Kidney (tissue), 14 donors: Measurements from ENCODE around the gene CHAD. TPM values are rescaled to one million over a fixed set of nuclear protein-coding genes. Genes with fewer than 3 reads are reported as not detected.

Source experiments
- DNase-seq, 5 donors: peaks; one replicate each; pipeline ENCODE4 v3.0.0-alpha.2; 2013 to 2020
- FAIRE-seq: peaks from 2 replicates; lab custom pipeline; 2012; peaks lifted over from hg19 to GRCh38; lab: Jason Lieb, UNC
- H3K27ac ChIP-seq, 2 donors: one replicate each; pipeline ENCODE4 v1.7.0; 2013; ENCODE audit warnings: low read depth in 2 of 2, low read length in 2 of 2, inconsistent platforms in 1 of 2
- H3K27me3 ChIP-seq: one replicate; pipeline ENCODE4 v1.7.1; 2013; ENCODE audit warnings: low read length, inconsistent platforms; ENCODE audit not compliant: control insufficient read depth, insufficient read depth
- H3K36me3 ChIP-seq, 3 donors: one replicate each; pipeline versions ENCODE4 v1.7.0 to v1.7.1; 2013; ENCODE audit warnings: low read length in 3 of 3, control low read depth in 1 of 3, inconsistent platforms in 1 of 3; ENCODE audit not compliant: insufficient read depth in 3 of 3, control insufficient read depth in 2 of 3
- H3K4me1 ChIP-seq, 3 donors: one replicate each; pipeline versions ENCODE4 v1.7.0 to v1.7.1; 2013; ENCODE audit warnings: low read length in 3 of 3, inconsistent platforms in 1 of 3, low read depth in 1 of 3; ENCODE audit not compliant: control insufficient read depth in 2 of 3, insufficient read depth in 2 of 3
- H3K4me3 ChIP-seq, 3 donors: one replicate each; pipeline versions ENCODE4 v1.7.0 to v1.8.1; 2013; ENCODE audit warnings: low read length in 3 of 3, control low read depth in 1 of 3, inconsistent platforms in 1 of 3
- H3K9ac ChIP-seq, 3 donors: one replicate each; pipeline versions ENCODE4 v1.7.0 to v1.7.1; 2013; ENCODE audit warnings: low read length in 3 of 3, control low read depth in 1 of 3, inconsistent platforms in 1 of 3
- H3K9me3 ChIP-seq, 3 donors: one replicate each; pipeline versions ENCODE4 v1.7.0 to v1.7.1; 2013; ENCODE audit warnings: low read length in 3 of 3, control low read depth in 1 of 3, inconsistent platforms in 1 of 3; ENCODE audit not compliant: control insufficient read depth in 2 of 3, insufficient read depth in 1 of 3
- intact Hi-C: fragments of 100-400 bp; cut with DNase I; formaldehyde crosslinking; loops from one replicate; pipeline ENCODE4 v1.11.1; 2022
- polyA plus RNA-seq: library from polyadenylated mRNA; stranded (reverse); fragments of 350-450 nt; fragmentation: Illumina TruSeq; extraction: RNeasy Lipid Tissue Mini Kit (QIAGEN cat#74804); gene quantifications from one replicate; pipeline ENCODE4 v1.2.3, GENCODE V29; 2014; ENCODE audit warnings: low read depth, low replicate concordance; ENCODE audit not compliant: insufficient read depth
- total RNA-seq: library from RNA; stranded (reverse); fragmentation: NEBNext Ultra II Directional; extraction: Animal tissue kit (Norgen Biotek cat#: 25700); gene quantifications from one replicate; pipeline ENCODE4 v1.2.1, GENCODE V29; 2021
- TF ChIP-seq, protein P1 (sequence below): IDR thresholded peaks from 3 replicates; pipeline ENCODE4 v1.5.1; 2012; ENCODE audit warnings: mild to moderate bottlenecking, moderate library complexity, borderline replicate concordance; ENCODE audit not compliant: insufficient read depth; ENCODE audit errors: extremely low read depth
- donor health status: control.
- donor health status: control.
- donor health status: control.
- donor health status: control.
- donor health status: control.
- donor health status: DM: yes; HTN: yes; CAD: no.
- donor health status: Normal renal cell carcinoma (clear cell type).

CHAD gene
- total and polyA plus RNA-seq, 2 donors from 2014 or later = 0.22 to 0.43 TPM

DNA sequence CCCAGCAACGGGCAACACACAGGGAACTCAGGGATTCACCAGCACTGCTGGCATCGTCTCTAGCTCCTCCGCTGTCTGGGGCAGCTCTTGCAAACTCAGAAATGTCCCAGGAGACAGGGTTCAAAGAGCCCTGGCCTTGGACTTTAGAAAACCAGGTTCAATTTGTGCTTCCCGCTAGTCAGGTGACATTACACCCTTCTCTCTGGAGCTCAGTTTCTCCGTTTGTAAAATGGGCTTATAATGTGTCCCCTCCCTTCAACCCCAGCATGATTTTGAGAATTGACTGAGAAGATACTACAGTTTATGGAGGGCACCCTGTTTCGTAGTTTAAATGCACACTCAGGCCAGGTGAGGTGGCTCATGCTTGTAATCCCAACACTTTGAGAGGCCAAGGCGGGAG is 37.6 kb upstream of the CHAD start:
- no peak for FAIRE-seq

DNA sequence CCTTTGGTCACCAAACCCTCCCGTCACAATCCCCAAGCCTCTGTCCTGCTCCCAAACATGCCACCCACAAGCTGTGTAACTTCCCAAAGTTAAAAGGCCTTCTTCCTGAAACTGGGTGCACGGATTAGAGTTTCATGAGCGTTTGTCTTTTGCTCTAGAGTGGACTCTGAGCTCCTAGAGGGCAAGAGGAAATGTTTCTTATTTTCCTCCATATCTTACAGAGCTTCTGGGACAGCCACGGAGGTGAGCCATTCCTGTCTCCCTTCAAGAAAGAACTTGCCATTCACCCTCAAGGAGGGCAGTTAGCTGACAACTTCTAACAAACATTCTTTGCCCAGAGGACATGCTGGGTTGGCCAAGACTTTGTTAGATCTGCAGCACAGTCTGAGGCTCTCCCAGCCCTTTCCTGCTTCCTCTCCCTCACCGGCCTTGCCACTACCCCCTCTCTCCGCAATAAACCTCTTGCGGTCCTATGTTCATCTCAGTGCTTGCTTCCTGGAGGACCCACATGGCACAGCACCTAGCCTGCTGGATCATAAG is 37.0 kb upstream of the CHAD start:
- DNase-seq = peak in 1 of 5 donors; percentile 7
- Histone ChIP-seq H3K4me1 (peaks cover 0 to 6% (median 0%) of the 10 kb centered on the region in 3 donors), H3K4me3 (no peak overlapping the region), H3K27ac (no peak overlapping the region), H3K9me3 (no peaks in the 10 kb centered on the region), H3K9ac (no peak overlapping the region), H3K27me3 (no peaks in the 10 kb centered on the region), H3K36me3 (no peaks in the 10 kb centered on the region)
- TF ChIP-seq, protein P1, sequence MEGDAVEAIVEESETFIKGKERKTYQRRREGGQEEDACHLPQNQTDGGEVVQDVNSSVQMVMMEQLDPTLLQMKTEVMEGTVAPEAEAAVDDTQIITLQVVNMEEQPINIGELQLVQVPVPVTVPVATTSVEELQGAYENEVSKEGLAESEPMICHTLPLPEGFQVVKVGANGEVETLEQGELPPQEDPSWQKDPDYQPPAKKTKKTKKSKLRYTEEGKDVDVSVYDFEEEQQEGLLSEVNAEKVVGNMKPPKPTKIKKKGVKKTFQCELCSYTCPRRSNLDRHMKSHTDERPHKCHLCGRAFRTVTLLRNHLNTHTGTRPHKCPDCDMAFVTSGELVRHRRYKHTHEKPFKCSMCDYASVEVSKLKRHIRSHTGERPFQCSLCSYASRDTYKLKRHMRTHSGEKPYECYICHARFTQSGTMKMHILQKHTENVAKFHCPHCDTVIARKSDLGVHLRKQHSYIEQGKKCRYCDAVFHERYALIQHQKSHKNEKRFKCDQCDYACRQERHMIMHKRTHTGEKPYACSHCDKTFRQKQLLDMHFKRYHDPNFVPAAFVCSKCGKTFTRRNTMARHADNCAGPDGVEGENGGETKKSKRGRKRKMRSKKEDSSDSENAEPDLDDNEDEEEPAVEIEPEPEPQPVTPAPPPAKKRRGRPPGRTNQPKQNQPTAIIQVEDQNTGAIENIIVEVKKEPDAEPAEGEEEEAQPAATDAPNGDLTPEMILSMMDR = no peak
- intact Hi-C loops = no loop called here
- no peak for FAIRE-seq

More for the DNA sequence above, 37.6 kb upstream of the CHAD start:
- Histone ChIP-seq H3K4me1 (peaks cover 0 to 6% (median 0%) of the 10 kb centered on the region in 3 donors), H3K27ac (no peak overlapping the region), H3K27me3 (no peaks in the 10 kb centered on the region), H3K9ac (no peak overlapping the region), H3K36me3 (no peaks in the 10 kb centered on the region), H3K4me3 (no peak overlapping the region), H3K9me3 (no peaks in the 10 kb centered on the region)
- TF ChIP-seq, protein P1 = no peak
- DNase-seq = peak in 1 of 5 donors; percentile 12
- intact Hi-C loops = no loop called here

DNA sequence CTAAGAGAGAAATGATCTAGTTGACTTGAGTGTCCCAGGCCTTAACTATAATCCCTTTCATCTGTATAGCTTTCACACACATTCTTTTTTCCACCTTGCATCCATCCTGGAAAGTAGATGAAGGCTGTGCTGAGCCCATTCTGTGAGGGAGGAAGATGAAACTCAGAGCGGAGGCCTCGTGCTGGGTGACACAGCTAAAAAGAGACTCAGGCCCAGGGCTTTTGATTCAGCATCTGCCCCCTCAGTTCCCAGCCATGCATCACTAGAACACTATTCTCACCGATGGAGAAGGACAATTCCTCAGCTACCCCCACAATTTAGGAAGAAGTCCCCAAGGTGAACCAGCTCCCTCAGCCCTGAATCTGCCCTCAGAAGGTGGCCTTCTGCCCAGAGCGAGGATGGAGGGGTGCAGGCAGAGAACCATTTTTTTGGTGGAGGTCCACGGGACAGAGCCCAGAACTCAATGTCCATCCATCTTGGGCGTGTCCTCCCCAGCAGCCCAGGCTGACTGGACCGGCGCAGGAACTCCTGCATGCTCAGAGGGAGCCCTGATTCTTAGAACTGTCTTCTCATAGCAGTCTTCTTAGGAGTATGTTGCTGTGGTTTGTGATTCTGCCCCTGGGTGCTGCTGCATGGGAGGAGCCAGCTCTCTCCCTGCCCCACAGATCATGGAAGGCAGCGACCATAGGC is 33.8 kb upstream of the CHAD start:
- FAIRE-seq = no peak
- peak in 1 of 5 donors; percentile 32 for DNase-seq
- H3K27me3 ChIP-seq = no peaks in the 10 kb centered on the region
- H3K9ac ChIP-seq = no peak overlapping the region
- H3K4me3 ChIP-seq = no peak overlapping the region
- no peaks in the 10 kb centered on the region for H3K9me3 ChIP-seq
- intact Hi-C loops = no loop called here
- TF ChIP-seq, protein P1 = no peak
- no peaks in the 10 kb centered on the region for H3K36me3 ChIP-seq
- no peak overlapping the region for H3K27ac ChIP-seq
- no peaks in the 10 kb centered on the region for H3K4me1 ChIP-seq
